Smooth muscle cell (in vitro differentiated cells): ENCODE measurements around the gene CACNG5. TPM values are rescaled to one million over a fixed set of nuclear protein-coding genes. Genes with fewer than 3 reads are reported as not detected.

ENCODE experiments used
- DNase-seq: peaks from one replicate; lab custom pipeline; 2025; ENCODE audit not compliant: unreplicated experiment; lab: John Stamatoyannopoulos, UW
- H2AFZ ChIP-seq: fragments of 200-600 bp; sonication (generic); 2 replicates; pipeline ENCODE4 v1.6.0; 2016; ENCODE audit warnings: antibody characterized with exemption, low read depth, mild to moderate bottlenecking
- H3F3A ChIP-seq: fragments of 200-600 bp; sonication (generic); 2 replicates; pipeline ENCODE4 v1.6.0; 2017; ENCODE audit warnings: antibody characterized with exemption, low read depth
- H3K27ac ChIP-seq: fragments of 200-600 bp; sonication (generic); 2 replicates; pipeline ENCODE4 v1.5.1; 2016; ENCODE audit warnings: low read depth, mild to moderate bottlenecking
- H3K27me3 ChIP-seq: fragments of 200-600 bp; sonication (generic); 2 replicates; pipeline ENCODE4 v1.6.1; 2016; ENCODE audit warnings: low read depth, mild to moderate bottlenecking
- H3K36me3 ChIP-seq: fragments of 200-600 bp; sonication (generic); 2 replicates; pipeline ENCODE4 v1.5.1; 2016; ENCODE audit warnings: low read depth
- H3K4me1 ChIP-seq: fragments of 200-600 bp; sonication (generic); 2 replicates; pipeline ENCODE4 v1.5.1; 2016; ENCODE audit warnings: low read depth
- H3K4me2 ChIP-seq: fragments of 200-600 bp; sonication (generic); 2 replicates; pipeline ENCODE4 v1.6.0; 2016; ENCODE audit warnings: mild to moderate bottlenecking
- H3K4me3 ChIP-seq: fragments of 200-600 bp; sonication (generic); 2 replicates; pipeline ENCODE4 v1.5.1; 2016; ENCODE audit warnings: mild to moderate bottlenecking
- H3K79me2 ChIP-seq: fragments of 200-600 bp; sonication (generic); 2 replicates; pipeline ENCODE4 v1.6.0; 2016; ENCODE audit warnings: low read depth, mild to moderate bottlenecking
- H3K9ac ChIP-seq: fragments of 200-600 bp; sonication (generic); 2 replicates; pipeline ENCODE4 v1.6.0; 2016; ENCODE audit warnings: low read depth
- H3K9me3 ChIP-seq: fragments of 200-600 bp; sonication (generic); replicated peaks from 2 replicates; pipeline ENCODE4 v1.5.1; 2016; ENCODE audit warnings: low read depth
- H4K20me1 ChIP-seq: fragments of 200-600 bp; sonication (generic); 2 replicates; pipeline ENCODE4 v1.6.0; 2016; ENCODE audit warnings: low read depth
- WGBS: methylation state at CpG from one replicate; pipeline ENCODE4 v1.1.7; 2016; ENCODE audit warnings: low lambda C conversion rate; 5-methylcytosine and 5-hydroxymethylcytosine counted together
- polyA plus RNA-seq: library from polyadenylated mRNA; unstranded; fragments of >200 nt; fragmentation: Nextera tagmentation; extraction: Ambion mirVana; gene quantifications from 2 replicates; pipeline ENCODE4 v1.2.1, GENCODE V29; 2016
- total RNA-seq: library from RNA; depleted of rRNA; stranded (reverse); fragments of >200 nt; gene quantifications from 2 replicates; pipeline ENCODE4 v1.2.3, GENCODE V29; 2014
- TF ChIP-seq, protein P1 (sequence below): fragments of 200-600 bp; sonication (generic); IDR thresholded peaks from 2 replicates; pipeline ENCODE4 v1.5.1; 2017; ENCODE audit warnings: borderline replicate concordance, mild to moderate bottlenecking, antibody characterized with exemption; ENCODE audit not compliant: insufficient read depth, poor library complexity, severe bottlenecking

The CACNG5 gene
- total and polyA plus RNA-seq, 2 experiments from 2014 or later, result not detected

DNA sequence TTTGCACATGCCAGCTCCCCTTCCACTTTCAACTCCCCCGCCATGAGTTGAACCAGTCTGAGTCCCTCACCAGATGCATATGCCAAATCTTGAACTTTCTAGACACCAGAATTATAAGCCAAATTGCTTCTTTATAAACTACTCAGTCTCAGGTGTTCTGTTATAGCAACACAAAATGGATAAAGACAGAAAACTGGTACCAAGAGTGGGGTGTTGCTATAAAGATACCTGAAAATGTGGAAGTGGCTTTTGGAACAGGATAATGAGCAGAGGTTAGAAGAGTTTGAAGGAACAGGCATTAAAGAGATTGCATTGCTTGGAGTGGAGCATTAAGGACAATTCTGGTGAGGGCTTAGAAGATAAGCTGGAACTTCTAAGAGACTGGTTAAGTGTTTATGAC is 17.2 kb upstream of the CACNG5 start:
- Histone ChIP-seq H3K27me3 (no peaks in the 10 kb centered on the region), H2AFZ (no peak overlapping the region), H3K4me1 (no peaks in the 10 kb centered on the region), H3F3A (no peaks in the 10 kb centered on the region), H3K9ac (no peak overlapping the region), H3K36me3 (no peaks in the 10 kb centered on the region), H3K79me2 (no peaks in the 10 kb centered on the region), H3K27ac (no peak overlapping the region), H3K4me3 (no peak overlapping the region), H3K9me3 (no peaks in the 10 kb centered on the region), H4K20me1 (no peaks in the 10 kb centered on the region), H3K4me2 (no peak overlapping the region)
- no peak for DNase-seq
- 92% methylated on average over 1 of the region's 1 CpG for WGBS
- TF ChIP-seq, protein P1, sequence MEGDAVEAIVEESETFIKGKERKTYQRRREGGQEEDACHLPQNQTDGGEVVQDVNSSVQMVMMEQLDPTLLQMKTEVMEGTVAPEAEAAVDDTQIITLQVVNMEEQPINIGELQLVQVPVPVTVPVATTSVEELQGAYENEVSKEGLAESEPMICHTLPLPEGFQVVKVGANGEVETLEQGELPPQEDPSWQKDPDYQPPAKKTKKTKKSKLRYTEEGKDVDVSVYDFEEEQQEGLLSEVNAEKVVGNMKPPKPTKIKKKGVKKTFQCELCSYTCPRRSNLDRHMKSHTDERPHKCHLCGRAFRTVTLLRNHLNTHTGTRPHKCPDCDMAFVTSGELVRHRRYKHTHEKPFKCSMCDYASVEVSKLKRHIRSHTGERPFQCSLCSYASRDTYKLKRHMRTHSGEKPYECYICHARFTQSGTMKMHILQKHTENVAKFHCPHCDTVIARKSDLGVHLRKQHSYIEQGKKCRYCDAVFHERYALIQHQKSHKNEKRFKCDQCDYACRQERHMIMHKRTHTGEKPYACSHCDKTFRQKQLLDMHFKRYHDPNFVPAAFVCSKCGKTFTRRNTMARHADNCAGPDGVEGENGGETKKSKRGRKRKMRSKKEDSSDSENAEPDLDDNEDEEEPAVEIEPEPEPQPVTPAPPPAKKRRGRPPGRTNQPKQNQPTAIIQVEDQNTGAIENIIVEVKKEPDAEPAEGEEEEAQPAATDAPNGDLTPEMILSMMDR, result no peak

DNA sequence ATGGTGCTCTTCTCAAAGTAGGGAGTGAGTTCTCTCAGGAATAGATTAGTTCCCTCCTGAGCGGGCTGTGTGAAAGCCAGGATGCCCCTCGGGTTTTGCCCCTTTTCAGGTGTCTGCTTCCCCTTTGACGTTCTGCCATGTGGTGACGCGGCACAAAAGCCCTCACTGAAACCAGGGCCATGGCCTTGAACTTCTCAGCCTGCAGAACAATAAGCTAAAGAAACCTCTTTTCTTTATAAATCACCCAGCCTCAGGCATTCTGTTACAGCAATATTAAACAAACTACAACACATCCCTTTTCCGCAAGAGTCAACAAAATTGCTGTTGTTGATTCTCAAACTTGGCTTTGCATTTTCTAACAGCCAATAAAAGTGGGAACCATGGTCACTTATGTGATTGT is 15.5 kb upstream of the CACNG5 start:
- TF ChIP-seq, protein P1, result no peak
- DNase-seq, result no peak
- Histone ChIP-seq H4K20me1 (no peaks in the 10 kb centered on the region), H3K9me3 (no peaks in the 10 kb centered on the region), H3K9ac (no peak overlapping the region), H3K27ac (no peak overlapping the region), H3K4me2 (no peak overlapping the region), H3K4me3 (no peak overlapping the region), H3F3A (no peaks in the 10 kb centered on the region), H2AFZ (no peak overlapping the region), H3K36me3 (no peaks in the 10 kb centered on the region), H3K4me1 (no peaks in the 10 kb centered on the region), H3K79me2 (no peaks in the 10 kb centered on the region), H3K27me3 (no peaks in the 10 kb centered on the region)
- WGBS, result 95% methylated on average over 6 of the region's 6 CpGs

DNA sequence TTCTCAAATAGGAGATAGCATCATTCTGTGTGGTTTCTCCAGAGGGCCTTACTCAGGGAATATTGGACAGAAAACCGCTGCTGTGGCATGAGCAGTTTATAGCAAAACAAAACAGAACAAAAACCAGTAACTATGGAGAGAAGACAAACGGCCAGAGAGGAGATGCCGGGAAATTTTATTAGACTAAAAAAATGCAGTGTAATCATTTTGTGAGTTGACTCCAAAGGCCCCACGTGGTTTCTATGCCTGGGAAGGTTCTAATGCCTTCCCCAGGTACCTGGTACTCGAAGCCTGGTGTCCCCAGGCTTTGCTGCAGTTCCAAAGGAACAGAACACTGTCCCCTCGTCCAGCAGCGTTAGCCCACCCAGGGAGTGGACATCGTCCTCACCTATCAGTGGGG is 12.9 kb upstream of the CACNG5 start:
- H3K27me3 ChIP-seq, result no peaks in the 10 kb centered on the region
- H3K79me2 ChIP-seq, result no peaks in the 10 kb centered on the region
- H4K20me1 ChIP-seq, result no peaks in the 10 kb centered on the region
- H3K9ac ChIP-seq, result no peak overlapping the region
- H3F3A ChIP-seq, result no peaks in the 10 kb centered on the region
- no peaks in the 10 kb centered on the region for H3K4me1 ChIP-seq
- 72% methylated on average over 8 of the region's 8 CpGs for WGBS
- H3K36me3 ChIP-seq, result no peaks in the 10 kb centered on the region
- no peak overlapping the region for H3K4me3 ChIP-seq
- H3K27ac ChIP-seq, result no peak overlapping the region
- TF ChIP-seq, protein P1, result no peak
- H2AFZ ChIP-seq, result no peak overlapping the region
- no peaks in the 10 kb centered on the region for H3K9me3 ChIP-seq
- no peak overlapping the region for H3K4me2 ChIP-seq
- no peak for DNase-seq

DNA sequence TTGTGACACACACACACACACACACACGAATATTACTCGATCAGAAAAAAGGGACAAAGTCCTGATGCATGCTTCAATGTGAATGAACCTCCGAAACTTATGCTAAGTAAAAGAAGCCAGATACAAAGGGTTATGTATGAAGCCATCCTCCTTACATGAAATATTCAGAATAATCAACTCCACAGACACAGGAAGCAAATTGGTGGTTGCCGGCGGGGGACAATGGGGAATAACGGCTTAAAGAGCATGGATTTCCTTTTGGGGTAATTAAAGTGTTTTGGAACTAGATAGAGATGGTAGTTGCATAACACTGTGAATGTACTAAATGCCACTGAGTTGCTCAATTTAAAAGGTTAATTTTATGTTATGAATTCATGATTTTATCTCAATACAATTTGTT is 8.1 kb upstream of the CACNG5 start:
- no peaks in the 10 kb centered on the region for H3K4me1 ChIP-seq

More for the DNA sequence above, 8.1 kb upstream of the CACNG5 start:
- 90% methylated on average over 6 of the region's 6 CpGs for WGBS
- H3K9me3 ChIP-seq, result no peaks in the 10 kb centered on the region
- no peaks in the 10 kb centered on the region for H4K20me1 ChIP-seq
- H3F3A ChIP-seq, result no peaks in the 10 kb centered on the region
- H3K27me3 ChIP-seq, result peaks cover 2% of the 10 kb centered on the region
- H2AFZ ChIP-seq, result no peak overlapping the region
- no peaks in the 10 kb centered on the region for H3K36me3 ChIP-seq
- TF ChIP-seq, protein P1, result no peak
- no peak overlapping the region for H3K27ac ChIP-seq
- H3K4me2 ChIP-seq, result no peak overlapping the region
- H3K4me3 ChIP-seq, result no peak overlapping the region
- no peaks in the 10 kb centered on the region for H3K79me2 ChIP-seq
- no peak overlapping the region for H3K9ac ChIP-seq
- DNase-seq, result no peak
